GM23338 (cell line): Measurements from ENCODE around the gene TRUB1.

Source experiments
- CTCF ChIP-seq, 2 experiments: fragments of 200-600 bp in 1 of 2; sonication (generic) in 1 of 2; conservative IDR thresholded peaks; 2 replicates each; pipeline versions ENCODE4 v1.5.1 to v1.6.1; 2016 to 2017; ENCODE audit warnings: antibody characterized with exemption in 2 of 2, low read depth in 2 of 2, mild to moderate bottlenecking in 2 of 2, moderate library complexity in 1 of 2
- EZH2 ChIP-seq: fragments of 200-600 bp; sonication (generic); IDR thresholded peaks from one replicate; pipeline ENCODE4 v1.8.0; 2017; ENCODE audit warnings: antibody characterized with exemption, mild to moderate bottlenecking, low read depth; ENCODE audit not compliant: unreplicated experiment
- EZH2phosphoT487 ChIP-seq: fragments of 200-600 bp; sonication (generic); IDR thresholded peaks from one replicate; pipeline ENCODE4 v1.8.1; 2018; ENCODE audit warnings: antibody characterized with exemption; ENCODE audit not compliant: unreplicated experiment
- JUNB ChIP-seq: IDR thresholded peaks from one replicate; pipeline ENCODE4 v1.6.1; 2016; ENCODE audit warnings: antibody characterized with exemption; ENCODE audit not compliant: unreplicated experiment
- POLR2AphosphoS5 ChIP-seq: IDR thresholded peaks from 2 replicates; pipeline ENCODE4 v1.6.1; 2016; ENCODE audit warnings: antibody characterized with exemption, low read depth
- TF ChIP-seq, protein P1 (sequence below): IDR thresholded peaks from one replicate; pipeline ENCODE4 v1.6.1; 2018; ENCODE audit warnings: antibody characterized with exemption; ENCODE audit not compliant: unreplicated experiment

- TF ChIP-seq, protein P1, sequence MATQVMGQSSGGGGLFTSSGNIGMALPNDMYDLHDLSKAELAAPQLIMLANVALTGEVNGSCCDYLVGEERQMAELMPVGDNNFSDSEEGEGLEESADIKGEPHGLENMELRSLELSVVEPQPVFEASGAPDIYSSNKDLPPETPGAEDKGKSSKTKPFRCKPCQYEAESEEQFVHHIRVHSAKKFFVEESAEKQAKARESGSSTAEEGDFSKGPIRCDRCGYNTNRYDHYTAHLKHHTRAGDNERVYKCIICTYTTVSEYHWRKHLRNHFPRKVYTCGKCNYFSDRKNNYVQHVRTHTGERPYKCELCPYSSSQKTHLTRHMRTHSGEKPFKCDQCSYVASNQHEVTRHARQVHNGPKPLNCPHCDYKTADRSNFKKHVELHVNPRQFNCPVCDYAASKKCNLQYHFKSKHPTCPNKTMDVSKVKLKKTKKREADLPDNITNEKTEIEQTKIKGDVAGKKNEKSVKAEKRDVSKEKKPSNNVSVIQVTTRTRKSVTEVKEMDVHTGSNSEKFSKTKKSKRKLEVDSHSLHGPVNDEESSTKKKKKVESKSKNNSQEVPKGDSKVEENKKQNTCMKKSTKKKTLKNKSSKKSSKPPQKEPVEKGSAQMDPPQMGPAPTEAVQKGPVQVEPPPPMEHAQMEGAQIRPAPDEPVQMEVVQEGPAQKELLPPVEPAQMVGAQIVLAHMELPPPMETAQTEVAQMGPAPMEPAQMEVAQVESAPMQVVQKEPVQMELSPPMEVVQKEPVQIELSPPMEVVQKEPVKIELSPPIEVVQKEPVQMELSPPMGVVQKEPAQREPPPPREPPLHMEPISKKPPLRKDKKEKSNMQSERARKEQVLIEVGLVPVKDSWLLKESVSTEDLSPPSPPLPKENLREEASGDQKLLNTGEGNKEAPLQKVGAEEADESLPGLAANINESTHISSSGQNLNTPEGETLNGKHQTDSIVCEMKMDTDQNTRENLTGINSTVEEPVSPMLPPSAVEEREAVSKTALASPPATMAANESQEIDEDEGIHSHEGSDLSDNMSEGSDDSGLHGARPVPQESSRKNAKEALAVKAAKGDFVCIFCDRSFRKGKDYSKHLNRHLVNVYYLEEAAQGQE = no peak
- TF ChIP-seq CTCF (conservative IDR thresholded peaks at IDR 0.05; ENCODE audit: low read depth in 2 of 2) (no peak), EZH2 (no peak), JUNB (no peak), EZH2phosphoT487 (no peak), POLR2AphosphoS5 (no peak)
Observed at GRCh38 chr10:115005771-115006170, 67.8 kb downstream of the TRUB1 start.
